ENCODE data around the gene SLC66A2.

DNA sequence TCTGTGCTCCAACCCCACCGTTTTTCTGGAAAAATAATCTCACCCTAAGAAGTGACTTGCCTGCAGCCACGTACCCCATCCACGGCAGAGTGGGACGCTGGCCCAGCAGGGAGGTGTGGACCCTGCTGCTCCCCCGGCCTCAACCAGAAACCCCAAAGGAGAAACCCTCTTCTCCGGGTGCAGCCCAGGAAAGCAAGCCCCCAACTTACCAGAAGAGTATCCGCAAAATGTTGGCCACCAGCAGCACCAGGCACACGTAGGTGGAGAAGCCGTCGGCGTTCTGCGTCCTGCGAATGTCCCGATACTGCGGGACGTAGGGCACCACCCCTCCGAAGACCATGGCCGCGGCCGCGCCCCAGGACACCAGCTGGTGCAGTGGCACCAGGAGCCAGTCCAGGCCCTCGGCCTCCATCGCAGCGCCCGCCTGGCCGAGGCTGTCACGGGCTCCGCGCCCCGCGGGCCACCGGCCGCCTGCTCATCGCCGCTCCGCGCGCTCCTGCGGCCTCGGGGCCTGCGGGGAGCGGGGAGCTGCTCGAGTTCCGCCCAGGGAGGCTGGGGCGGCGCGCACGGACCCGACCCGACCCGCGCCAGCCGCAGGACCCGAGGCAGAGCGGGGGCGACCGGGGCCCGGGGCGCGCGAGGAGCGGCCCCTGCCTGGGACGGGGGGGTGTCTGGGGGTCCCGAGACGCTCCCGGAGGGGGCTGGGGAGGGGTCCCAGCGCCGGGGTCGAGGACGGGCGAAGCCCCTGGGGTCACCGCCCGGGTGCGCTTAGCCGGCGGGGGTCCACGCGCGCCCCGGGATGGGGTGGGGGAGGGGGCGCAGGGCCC lies 725 bp downstream of the SLC66A2 start:
- no peak for TF ChIP-seq CTCF (IDR thresholded peaks at IDR 0.05; ENCODE audit: insufficient read depth, low read length)
- TF ChIP-seq POLR2AphosphoS5 (IDR thresholded peaks at IDR 0.05; ENCODE audit: low read depth) = no peak
- no peak for TF ChIP-seq REST (IDR thresholded peaks at IDR 0.05; ENCODE audit: insufficient replicate concordance, low read depth)
- no peak for TF ChIP-seq GABPA (IDR thresholded peaks at IDR 0.05; ENCODE audit: low read depth)
- no peak for TF ChIP-seq SPI1 (IDR thresholded peaks at IDR 0.05; ENCODE audit: borderline replicate concordance, low read depth)
